ENCODE results near the gene PRIM2. TPM values are rescaled to one million over a fixed set of nuclear protein-coding genes. Genes with fewer than 3 reads are reported as not detected.
"Not testable (repeated sequence)": the region's sequence is repeated elsewhere in the genome, so short reads cannot be mapped to it uniquely, and the experiment has no call there.

PRIM2 gene
- total RNA-seq, 1 donor from 2014 or later, result 25.7 TPM

DNA sequence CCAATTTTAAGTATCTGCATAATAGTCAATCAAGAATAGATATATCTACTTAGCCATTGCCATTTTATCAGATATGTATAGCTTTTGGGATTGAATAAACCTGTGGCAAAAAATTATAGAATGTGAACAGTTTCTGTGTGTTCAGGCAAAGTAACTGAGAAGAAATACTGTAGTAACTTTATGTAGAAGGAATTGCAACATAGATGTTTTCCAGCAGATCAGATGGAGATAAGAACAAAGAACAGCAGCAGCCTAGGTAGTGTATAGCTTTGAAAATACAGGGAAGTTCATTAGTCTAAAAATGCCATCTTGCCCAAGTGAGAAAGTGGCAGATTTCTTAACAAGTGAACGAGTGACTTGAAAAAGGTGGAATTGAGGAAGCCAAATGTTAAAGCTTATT lies 197.7 kb downstream of the PRIM2 start:
- not testable (repeated sequence) for DNase-seq

- not testable (repeated sequence) for DNase-seq
These were observed 198.4 kb downstream of the PRIM2 start for GRCh38 chr6:57515845-57516244.

DNA sequence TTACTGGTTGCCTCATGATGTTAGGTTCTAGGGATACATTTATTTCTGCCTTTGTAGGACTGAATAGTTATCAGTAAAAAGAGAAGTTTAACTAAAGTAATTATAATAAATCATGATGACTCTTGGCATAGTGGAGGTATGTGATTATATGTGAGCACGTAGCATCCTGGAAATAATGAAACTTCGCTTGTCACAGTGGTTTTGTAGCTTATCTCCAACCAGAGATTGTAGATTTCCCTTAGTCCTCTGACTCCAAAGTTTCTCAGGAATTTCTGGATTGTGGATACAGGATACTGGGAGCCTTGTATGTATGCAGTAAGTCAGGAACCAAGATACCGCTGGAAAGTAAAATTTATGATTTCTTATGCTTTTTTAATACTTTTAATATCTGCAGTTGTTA lies 199.3 kb downstream of the PRIM2 start:
- not testable (repeated sequence) for DNase-seq

DNA sequence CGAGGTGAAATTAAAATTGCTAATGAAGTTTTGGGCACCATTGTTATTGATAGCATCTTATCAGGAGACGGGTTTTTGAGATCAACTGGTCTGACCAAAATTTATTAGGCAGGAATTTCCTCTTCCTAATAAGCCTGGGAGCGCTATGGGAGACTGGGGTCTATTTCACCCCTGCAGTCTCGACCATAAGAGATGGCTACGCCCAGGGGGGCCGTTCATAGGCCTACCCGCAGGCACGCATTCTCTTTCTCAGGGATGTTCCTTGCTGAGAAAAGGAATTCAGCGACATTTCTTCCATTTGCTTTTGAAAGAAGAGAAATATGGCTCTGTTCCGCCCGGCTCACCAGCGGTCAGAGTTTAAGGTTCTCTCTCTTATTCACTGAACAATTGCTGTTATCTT lies 201.8 kb downstream of the PRIM2 start:
- DNase-seq, result not testable (repeated sequence)

DNA sequence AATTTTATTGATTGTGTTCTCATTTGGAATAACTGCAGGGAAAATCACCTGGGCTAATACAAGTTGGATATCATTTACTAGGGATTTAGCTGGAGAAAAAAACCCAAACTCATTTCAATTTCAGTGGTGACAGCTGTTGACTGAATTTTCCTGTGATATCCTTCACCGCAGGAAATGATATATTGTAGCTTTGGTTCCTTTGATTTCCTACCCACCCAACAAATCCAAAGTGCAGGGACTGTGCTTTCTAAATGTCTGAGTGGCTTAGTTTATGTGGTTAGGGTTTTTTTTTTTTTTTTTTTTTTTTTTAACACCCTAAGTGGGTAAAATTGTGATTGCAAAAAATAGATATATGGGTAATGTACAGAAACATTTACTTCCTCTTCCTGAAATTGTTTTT lies 203.7 kb downstream of the PRIM2 start:
- not testable (repeated sequence) for DNase-seq

- not testable (repeated sequence) for DNase-seq
These were observed 205.8 kb downstream of the PRIM2 start for GRCh38 chr6:57523221-57523620.

DNA sequence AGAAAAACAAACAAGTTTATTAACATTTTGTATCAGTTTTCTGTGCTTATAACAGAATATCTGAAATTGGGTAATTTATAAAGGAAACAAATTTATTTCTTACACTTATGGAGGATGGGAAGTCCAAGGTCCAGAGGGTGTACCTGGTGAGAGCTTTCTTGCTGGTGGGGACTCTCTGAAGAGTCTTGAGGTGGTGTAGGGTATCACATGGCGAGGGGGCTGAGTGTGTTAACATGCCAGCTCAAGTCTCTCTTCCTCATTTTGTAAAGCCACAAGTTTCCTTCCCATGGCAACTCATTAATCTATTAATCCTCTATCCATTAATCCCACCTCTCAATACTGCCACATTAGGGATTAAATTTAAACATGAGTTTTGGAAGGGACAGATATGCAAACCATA lies 212.3 kb downstream of the PRIM2 start:
- not testable (repeated sequence) for DNase-seq

DNA sequence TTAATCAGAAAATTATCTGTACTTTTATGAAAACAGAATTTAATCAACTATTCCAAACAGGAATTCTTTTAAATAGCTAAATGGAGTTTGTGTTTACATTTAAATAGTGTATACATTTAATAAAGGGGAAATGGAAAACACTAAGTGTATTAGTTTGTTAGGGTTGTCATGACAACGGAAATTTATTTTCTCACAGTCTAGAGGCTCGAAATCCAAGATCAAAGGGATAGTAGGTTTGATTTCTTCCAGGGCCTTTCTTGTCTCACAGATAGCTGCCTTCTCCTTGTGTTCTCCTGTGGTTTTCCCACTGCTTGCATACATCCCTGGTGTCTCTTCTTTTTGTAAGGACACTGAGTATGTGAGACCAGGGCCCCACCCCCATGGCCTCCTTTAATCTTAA lies 215.2 kb downstream of the PRIM2 start:
- DNase-seq, result not testable (repeated sequence)

GRCh38 chr6:57535121-57535520 lies 217.7 kb downstream of the PRIM2 start:
- not testable (repeated sequence) for DNase-seq

GRCh38 chr6:57535994-57536393 lies 218.6 kb downstream of the PRIM2 start:
- not testable (repeated sequence) for DNase-seq

- not testable (repeated sequence) for DNase-seq
These were observed 220.5 kb downstream of the PRIM2 start for GRCh38 chr6:57537916-57538315.

GRCh38 chr6:57551961-57552360 lies 234.5 kb downstream of the PRIM2 start:
- DNase-seq, result not testable (repeated sequence)

- DNase-seq, result not testable (repeated sequence)
These were observed 240.4 kb downstream of the PRIM2 start for GRCh38 chr6:57557855-57558254.

GRCh38 chr6:57559170-57559569 lies 241.7 kb downstream of the PRIM2 start:
- not testable (repeated sequence) for DNase-seq

- DNase-seq, result not testable (repeated sequence)
These were observed 244.8 kb downstream of the PRIM2 start for GRCh38 chr6:57562233-57562632.

DNA sequence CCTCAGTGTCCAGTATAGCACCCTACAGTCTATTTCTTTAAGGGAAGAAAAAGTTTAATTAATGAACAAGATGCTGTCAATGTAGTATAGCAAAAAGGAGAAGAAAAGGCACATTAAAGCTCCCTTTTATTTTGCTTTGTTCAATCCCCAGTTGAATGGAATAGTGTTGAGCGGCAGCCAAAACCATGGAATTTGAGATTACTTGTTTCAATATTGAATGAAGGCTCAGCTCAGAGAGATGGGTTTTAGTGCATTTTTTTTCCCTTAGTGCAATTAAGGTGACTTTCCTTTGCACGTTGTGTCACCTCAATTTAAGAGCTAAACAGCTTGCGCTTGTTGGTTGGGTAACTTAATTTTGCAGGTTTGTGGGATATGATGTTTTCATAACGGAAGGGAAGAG lies 254.7 kb downstream of the PRIM2 start:
- not testable (repeated sequence) for DNase-seq

DNA sequence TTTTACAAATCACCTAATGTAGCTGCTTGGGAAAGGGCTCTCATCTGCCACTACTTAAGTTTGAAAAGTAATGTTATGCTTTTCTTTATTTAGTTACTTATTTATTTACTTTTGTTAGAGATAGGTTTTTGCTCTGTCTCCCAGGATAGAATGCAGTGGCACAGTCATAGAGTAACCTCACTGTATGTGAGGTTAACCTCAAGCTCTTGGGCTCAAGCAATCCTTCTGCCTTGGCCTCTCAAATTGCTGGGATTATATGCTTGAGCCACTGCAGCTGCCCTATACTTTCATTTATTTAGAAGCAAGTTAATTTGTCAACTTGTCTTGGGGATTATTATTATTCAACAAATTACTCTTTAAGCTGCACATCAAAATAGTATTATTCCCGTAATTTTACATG lies 255.4 kb downstream of the PRIM2 start:
- DNase-seq, result not testable (repeated sequence)

DNA sequence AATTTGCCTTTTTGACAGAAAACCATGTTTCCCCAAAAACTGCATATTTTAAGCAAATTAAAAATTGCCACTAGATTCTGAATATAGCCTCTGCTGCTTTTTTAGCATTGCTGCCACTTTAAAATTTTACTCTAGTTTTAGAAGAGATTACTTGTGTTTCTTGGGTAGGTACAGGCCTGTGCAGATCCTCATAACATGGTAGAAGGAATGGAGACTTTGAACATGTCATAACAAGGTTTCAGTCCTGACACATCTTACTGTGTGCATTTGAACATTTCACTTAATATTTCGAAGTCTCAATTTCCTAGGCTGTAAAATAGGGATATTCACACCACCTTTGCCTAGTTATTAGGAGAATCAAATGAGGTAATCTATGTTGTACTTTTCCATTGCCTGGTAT lies 259.6 kb downstream of the PRIM2 start:
- DNase-seq, result not testable (repeated sequence)

DNA sequence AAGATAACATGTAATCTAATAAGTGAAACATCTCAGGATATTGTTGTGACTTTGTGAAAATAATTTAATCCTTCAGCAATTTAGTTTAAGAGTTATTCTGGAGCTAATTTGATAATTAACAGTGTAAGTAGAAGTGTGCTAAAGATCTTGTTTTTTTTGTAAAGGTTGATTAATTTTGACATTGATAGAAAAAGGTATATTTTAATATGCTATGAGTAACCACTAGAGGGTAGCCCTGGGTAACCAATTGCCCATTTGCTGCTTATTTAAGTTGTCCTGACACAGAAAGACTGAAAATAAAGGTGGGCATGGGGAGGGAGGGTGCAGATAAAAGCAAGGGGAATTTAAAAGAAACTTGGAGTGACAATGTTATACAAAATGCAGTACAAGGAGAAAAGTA lies 262.1 kb downstream of the PRIM2 start:
- not testable (repeated sequence) for DNase-seq

GRCh38 chr6:57581586-57581985 lies 264.2 kb downstream of the PRIM2 start:
- not testable (repeated sequence) for DNase-seq

GRCh38 chr6:57601105-57601504 lies 283.7 kb downstream of the PRIM2 start:
- not testable (repeated sequence) for DNase-seq

DNA sequence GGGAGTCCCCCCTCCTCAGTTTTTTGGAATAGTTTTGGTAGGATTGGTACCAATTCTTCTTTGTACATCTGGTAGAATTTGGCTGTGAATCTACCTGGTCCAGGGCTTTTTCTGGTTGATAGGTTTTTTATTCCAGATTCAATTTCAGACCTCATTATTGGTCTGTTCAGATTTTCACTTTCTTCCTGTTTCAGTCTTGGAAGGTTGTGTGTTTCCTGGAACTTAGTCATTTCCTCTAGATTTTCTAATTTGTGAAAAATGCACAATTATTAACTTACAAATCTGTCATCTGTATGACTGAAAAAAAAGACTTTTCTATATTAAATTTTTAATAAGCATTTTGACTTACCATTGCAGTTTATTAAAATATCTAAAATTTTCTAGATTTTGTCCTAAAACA lies 287.9 kb downstream of the PRIM2 start:
- not testable (repeated sequence) for DNase-seq

- not testable (repeated sequence) for DNase-seq
These were observed 288.9 kb downstream of the PRIM2 start for GRCh38 chr6:57606331-57606730.

GRCh38 chr6:57610612-57611011 lies 293.2 kb downstream of the PRIM2 start:
- DNase-seq, result not testable (repeated sequence)

DNA sequence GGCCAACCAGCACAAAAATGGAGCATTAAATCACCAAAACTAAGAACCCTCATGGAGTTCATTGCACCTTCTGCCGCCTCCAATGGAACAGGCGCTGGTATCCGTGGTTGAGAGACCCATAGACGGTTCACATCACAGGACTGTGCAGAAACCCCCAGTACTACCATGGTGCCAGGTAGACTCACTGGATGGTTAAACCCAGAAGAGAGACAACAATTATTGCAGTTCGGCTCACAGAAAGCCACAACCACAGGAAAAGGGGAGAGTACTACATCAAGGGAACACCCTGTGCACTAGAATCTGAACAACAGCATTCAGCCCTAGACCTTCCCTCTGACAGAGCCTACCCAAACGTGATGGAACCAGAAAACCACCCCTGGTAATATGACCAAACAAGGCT lies 301.5 kb downstream of the PRIM2 start:
- not testable (repeated sequence) for DNase-seq
